WI38 (cell line): Measurements from ENCODE around the gene ANGPTL3.
"Not testable (repeated sequence)": the region's sequence is repeated elsewhere in the genome, so short reads cannot be mapped to it uniquely, and the experiment has no call there.

Experiments
- H3K4me3 ChIP-seq: 2 replicates; pipeline ENCODE4 v1.5.1; 2011; ENCODE audit warnings: low read depth, mild to moderate bottlenecking, control low read depth, low read length
- TF ChIP-seq, protein P1 (sequence below): IDR thresholded peaks from 2 replicates; pipeline ENCODE4 v1.5.1; 2012; ENCODE audit warnings: low read depth, mild to moderate bottlenecking, control low read depth, low read length

Gene ANGPTL3, protein sequence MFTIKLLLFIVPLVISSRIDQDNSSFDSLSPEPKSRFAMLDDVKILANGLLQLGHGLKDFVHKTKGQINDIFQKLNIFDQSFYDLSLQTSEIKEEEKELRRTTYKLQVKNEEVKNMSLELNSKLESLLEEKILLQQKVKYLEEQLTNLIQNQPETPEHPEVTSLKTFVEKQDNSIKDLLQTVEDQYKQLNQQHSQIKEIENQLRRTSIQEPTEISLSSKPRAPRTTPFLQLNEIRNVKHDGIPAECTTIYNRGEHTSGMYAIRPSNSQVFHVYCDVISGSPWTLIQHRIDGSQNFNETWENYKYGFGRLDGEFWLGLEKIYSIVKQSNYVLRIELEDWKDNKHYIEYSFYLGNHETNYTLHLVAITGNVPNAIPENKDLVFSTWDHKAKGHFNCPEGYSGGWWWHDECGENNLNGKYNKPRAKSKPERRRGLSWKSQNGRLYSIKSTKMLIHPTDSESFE

GRCh38 chr1:62597281-62597680 lies at the start of gene ANGPTL3:
Gene ANGPTL3 (plus strand): TSS chr1:62597520. CDS start chr1:62597567, 47 bp downstream.
- TF ChIP-seq, protein P1, sequence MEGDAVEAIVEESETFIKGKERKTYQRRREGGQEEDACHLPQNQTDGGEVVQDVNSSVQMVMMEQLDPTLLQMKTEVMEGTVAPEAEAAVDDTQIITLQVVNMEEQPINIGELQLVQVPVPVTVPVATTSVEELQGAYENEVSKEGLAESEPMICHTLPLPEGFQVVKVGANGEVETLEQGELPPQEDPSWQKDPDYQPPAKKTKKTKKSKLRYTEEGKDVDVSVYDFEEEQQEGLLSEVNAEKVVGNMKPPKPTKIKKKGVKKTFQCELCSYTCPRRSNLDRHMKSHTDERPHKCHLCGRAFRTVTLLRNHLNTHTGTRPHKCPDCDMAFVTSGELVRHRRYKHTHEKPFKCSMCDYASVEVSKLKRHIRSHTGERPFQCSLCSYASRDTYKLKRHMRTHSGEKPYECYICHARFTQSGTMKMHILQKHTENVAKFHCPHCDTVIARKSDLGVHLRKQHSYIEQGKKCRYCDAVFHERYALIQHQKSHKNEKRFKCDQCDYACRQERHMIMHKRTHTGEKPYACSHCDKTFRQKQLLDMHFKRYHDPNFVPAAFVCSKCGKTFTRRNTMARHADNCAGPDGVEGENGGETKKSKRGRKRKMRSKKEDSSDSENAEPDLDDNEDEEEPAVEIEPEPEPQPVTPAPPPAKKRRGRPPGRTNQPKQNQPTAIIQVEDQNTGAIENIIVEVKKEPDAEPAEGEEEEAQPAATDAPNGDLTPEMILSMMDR, result no peak
- H3K4me3 ChIP-seq, result no peak within 1 kb of the TSS

DNA sequence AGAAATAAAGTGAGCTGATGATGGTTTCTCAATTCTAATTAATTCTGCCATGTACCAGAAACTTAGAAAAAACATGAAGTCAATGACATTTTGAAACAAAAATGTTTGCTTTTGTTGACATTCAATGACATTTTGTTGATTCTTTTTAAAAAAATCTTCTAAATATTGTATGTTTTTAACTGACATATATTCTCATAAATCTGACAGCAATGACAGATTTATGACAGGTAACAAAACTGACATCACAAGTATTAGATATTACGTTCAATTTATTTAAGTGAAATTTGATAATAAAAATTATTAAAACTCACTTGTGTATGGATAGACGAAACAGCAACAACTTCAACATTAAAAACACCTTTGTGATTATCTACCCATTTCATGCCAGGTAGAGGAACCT lies 36.0 kb upstream of the ANGPTL3 start:
- no peak overlapping the region for H3K4me3 ChIP-seq
- TF ChIP-seq, protein P1, result no peak

DNA sequence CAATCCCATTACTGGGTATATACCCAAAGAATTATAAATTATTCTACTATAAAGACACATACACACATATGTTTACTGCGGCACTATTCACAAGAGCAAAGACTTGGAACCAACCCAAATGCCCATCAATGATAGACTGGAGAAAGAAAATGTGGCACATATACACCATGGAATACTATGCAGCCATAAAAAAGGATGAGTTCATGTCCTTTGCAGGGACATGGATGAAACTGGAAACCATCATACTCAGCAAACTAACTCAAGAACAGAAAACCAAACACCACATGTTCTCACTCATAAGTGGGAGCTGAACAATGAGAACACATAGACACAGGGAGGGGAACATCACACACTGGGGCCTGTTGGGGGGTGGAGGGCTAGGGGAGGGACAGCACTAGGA lies 30.1 kb upstream of the ANGPTL3 start:
- not testable (repeated sequence) for H3K4me3 ChIP-seq

GRCh38 chr1:62567926-62568325 lies 29.4 kb upstream of the ANGPTL3 start:
- H3K4me3 ChIP-seq, result not testable (repeated sequence)

DNA sequence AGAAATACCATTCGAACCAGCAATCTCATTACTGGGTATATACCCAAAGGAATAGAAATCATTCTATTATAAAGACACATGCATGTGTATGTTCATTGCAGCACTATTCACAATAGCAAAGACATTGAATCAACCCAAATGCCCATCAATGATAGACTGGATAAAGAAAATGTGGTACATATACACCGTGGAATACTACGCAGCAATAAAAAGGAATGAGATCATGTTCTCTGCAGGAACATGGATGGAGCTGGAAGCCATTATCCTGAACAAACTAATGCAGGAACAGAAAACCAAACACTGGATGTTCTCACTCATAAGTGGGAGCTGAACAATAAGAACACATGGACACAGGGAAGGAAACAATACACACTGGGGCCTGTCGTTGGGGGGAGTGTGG lies 25.8 kb upstream of the ANGPTL3 start:
- not testable (repeated sequence) for H3K4me3 ChIP-seq

GRCh38 chr1:62572476-62572875 lies 24.8 kb upstream of the ANGPTL3 start:
- TF ChIP-seq, protein P1, result no peak
- no peak overlapping the region for H3K4me3 ChIP-seq

DNA sequence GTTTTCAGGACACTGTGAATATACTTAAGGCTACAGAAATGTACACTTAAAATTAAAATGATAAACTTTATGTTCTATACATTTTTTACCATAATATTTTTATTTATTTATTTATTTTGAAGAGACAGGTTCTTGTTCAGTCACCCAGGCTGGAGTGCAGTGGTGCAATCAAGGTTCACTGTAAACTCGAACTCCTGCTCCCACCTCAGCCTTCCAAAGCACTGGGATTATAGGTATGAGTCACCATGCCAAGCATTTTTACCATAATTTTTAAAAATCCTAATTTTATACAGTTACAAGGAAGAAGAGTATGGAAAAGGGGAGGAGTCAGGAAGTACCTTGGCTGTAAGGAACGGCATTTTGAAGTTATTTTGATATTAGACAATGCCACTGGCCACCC lies 23.6 kb upstream of the ANGPTL3 start:
- H3K4me3 ChIP-seq, result no peak overlapping the region
- TF ChIP-seq, protein P1, result no peak

DNA sequence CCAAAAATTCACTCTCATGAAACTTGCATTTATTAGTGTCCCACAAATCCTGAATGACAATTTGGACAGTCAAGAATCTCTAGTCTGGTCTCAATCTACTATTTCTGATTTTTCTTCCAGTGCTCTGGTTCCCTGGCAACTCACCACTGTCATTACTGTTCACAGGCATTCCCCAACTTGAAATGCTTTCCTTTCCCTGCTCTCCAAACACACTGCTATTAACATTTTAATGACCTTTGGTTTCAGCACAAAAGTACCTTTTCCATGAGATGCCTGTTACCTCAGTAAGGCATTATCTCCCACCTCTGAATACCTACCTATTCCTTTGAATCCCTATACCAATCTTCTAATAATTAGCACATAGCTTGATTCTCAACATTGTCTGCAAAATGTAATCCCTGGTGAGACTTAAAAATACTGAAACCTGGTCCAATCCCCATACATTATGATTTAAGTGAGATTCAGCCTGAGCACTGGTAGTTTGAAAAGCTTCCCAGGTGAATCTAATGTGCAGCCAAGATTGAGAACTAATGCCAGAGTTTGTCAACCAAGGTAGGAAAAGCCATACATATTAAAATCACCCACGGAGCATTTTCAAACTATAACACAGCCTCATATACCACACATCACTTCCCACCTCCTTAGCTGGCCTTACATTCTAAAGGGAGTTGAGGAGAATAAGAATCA lies 11.7 kb upstream of the ANGPTL3 start:
- TF ChIP-seq, protein P1, result no peak
- no peak overlapping the region for H3K4me3 ChIP-seq
